Loucy (cell line): ENCODE data around the gene STXBP1.

Source experiments
- H2AFZ ChIP-seq: fragments of 200-600 bp; sonication (generic); 2 replicates; pipeline ENCODE4 v1.6.0; 2016; ENCODE audit warnings: antibody characterized with exemption, mild to moderate bottlenecking, low read length, moderate library complexity
- H3F3A ChIP-seq: fragments of 200-600 bp; 2 replicates; pipeline ENCODE4 v1.6.0; 2016; ENCODE audit warnings: antibody characterized with exemption, low read depth, mild to moderate bottlenecking
- H3K27me3 ChIP-seq: fragments of 200-600 bp; sonication (generic); 2 replicates; pipeline ENCODE4 v1.6.1; 2014; ENCODE audit warnings: low read length, mild to moderate bottlenecking; ENCODE audit not compliant: insufficient read depth, poor library complexity, severe bottlenecking
- H3K36me3 ChIP-seq: fragments of 200-600 bp; sonication (generic); 2 replicates; pipeline ENCODE4 v1.6.1; 2016; ENCODE audit warnings: low read length; ENCODE audit not compliant: insufficient read depth
- H3K4me1 ChIP-seq: fragments of 200-600 bp; sonication (generic); 2 replicates; pipeline ENCODE4 v1.5.1; 2014; ENCODE audit warnings: low read length, mild to moderate bottlenecking; ENCODE audit not compliant: insufficient read depth, poor library complexity, severe bottlenecking
- H3K4me2 ChIP-seq: fragments of 200-600 bp; sonication (generic); 2 replicates; pipeline ENCODE4 v1.6.0; 2014; ENCODE audit warnings: antibody characterized with exemption, low read length, low read depth, mild to moderate bottlenecking; ENCODE audit not compliant: poor library complexity, severe bottlenecking
- H3K4me3 ChIP-seq: fragments of 200-600 bp; sonication (generic); 2 replicates; pipeline ENCODE4 v1.5.1; 2014; ENCODE audit warnings: low read length, mild to moderate bottlenecking, mixed read lengths; ENCODE audit not compliant: poor library complexity, severe bottlenecking
- H3K79me2 ChIP-seq: fragments of 200-600 bp; sonication (generic); 2 replicates; pipeline ENCODE4 v1.6.1; 2014; ENCODE audit warnings: low read length; ENCODE audit not compliant: insufficient read depth
- H3K9ac ChIP-seq: fragments of 200-600 bp; sonication (generic); 2 replicates; pipeline ENCODE4 v1.6.0; 2014; ENCODE audit warnings: mild to moderate bottlenecking, low read depth, low read length, moderate library complexity; ENCODE audit not compliant: poor library complexity, severe bottlenecking
- H3K9me2 ChIP-seq: fragments of 200-600 bp; sonication (generic); replicated peaks from 2 replicates; pipeline ENCODE4 v1.6.1; 2016; ENCODE audit warnings: low read depth, low read length, mixed read lengths
- H3K9me3 ChIP-seq: fragments of 200-600 bp; sonication (generic); 2 replicates; pipeline ENCODE4 v1.6.1; 2014; ENCODE audit warnings: mild to moderate bottlenecking, antibody characterized with exemption, low read length, low read depth; ENCODE audit not compliant: insufficient read depth
- H4K20me1 ChIP-seq: fragments of 200-600 bp; sonication (generic); 2 replicates; pipeline ENCODE4 v1.6.0; 2014; ENCODE audit warnings: antibody characterized with exemption, low read length, mild to moderate bottlenecking; ENCODE audit not compliant: insufficient read depth, poor library complexity, severe bottlenecking
- CTCF ChIP-seq: fragments of 200-600 bp; sonication (generic); conservative IDR thresholded peaks from 2 replicates; pipeline ENCODE4 v1.5.1; 2014; ENCODE audit warnings: mild to moderate bottlenecking, antibody characterized with exemption, low read length
- EZH2phosphoT487 ChIP-seq: fragments of 200-600 bp; IDR thresholded peaks from 2 replicates; pipeline ENCODE4 v1.6.1; 2018; ENCODE audit warnings: antibody characterized with exemption, mild to moderate bottlenecking, moderate library complexity, borderline replicate concordance

Gene STXBP1

GRCh38 chr9:127571971-127572370, 40.1 kb upstream of the STXBP1 start:
- no peaks in the 10 kb centered on the region for H3K27me3 ChIP-seq
- no peak overlapping the region for H2AFZ ChIP-seq
- no peaks in the 10 kb centered on the region for H3K9me3 ChIP-seq
- H3K79me2 ChIP-seq, result peaks cover 19% of the 10 kb centered on the region
- TF ChIP-seq CTCF, result no peak
- no peak for TF ChIP-seq EZH2phosphoT487
- H3K4me1 ChIP-seq, result peaks cover 46% of the 10 kb centered on the region
- no peak overlapping the region for H3K4me3 ChIP-seq
- H4K20me1 ChIP-seq, result peaks cover 8% of the 10 kb centered on the region
- no peak overlapping the region for H3K9ac ChIP-seq
- no peak overlapping the region for H3K4me2 ChIP-seq
- H3K9me2 ChIP-seq, result no peaks in the 10 kb centered on the region
- no peaks in the 10 kb centered on the region for H3K36me3 ChIP-seq
- no peaks in the 10 kb centered on the region for H3F3A ChIP-seq

- H3K9me2 ChIP-seq, result no peaks in the 10 kb centered on the region
- H2AFZ ChIP-seq, result no peak overlapping the region
- no peaks in the 10 kb centered on the region for H3K36me3 ChIP-seq
- H3K4me1 ChIP-seq, result peaks cover 35% of the 10 kb centered on the region
- H4K20me1 ChIP-seq, result no peaks in the 10 kb centered on the region
- no peak overlapping the region for H3K4me3 ChIP-seq
- H3K9me3 ChIP-seq, result no peaks in the 10 kb centered on the region
- no peak overlapping the region for H3K9ac ChIP-seq
- H3K4me2 ChIP-seq, result no peak overlapping the region
- no peaks in the 10 kb centered on the region for H3F3A ChIP-seq
- H3K79me2 ChIP-seq, result peaks cover 7% of the 10 kb centered on the region; the same call in 1 of the 2 replicates
- TF ChIP-seq CTCF, result no peak
- no peak for TF ChIP-seq EZH2phosphoT487
- H3K27me3 ChIP-seq, result no peaks in the 10 kb centered on the region
These were observed 38.9 kb upstream of the STXBP1 start for GRCh38 chr9:127572961-127573721.

- Histone ChIP-seq H4K20me1 (no peaks in the 10 kb centered on the region), H3K9me2 (no peaks in the 10 kb centered on the region), H3K4me2 (no peak overlapping the region), H3K79me2 (no peaks in the 10 kb centered on the region), H3K4me3 (no peak overlapping the region), H3K9ac (no peak overlapping the region), H3K9me3 (no peaks in the 10 kb centered on the region), H2AFZ (no peak overlapping the region), H3K27me3 (no peaks in the 10 kb centered on the region), H3K36me3 (no peaks in the 10 kb centered on the region), H3F3A (no peaks in the 10 kb centered on the region), H3K4me1 (peaks cover 40% of the 10 kb centered on the region)
- TF ChIP-seq EZH2phosphoT487, result no peak
- peak; percentile 18; the same call in 1 of the 2 replicates for TF ChIP-seq CTCF
These were observed 37.7 kb upstream of the STXBP1 start for GRCh38 chr9:127574072-127574993.
